HL-60 (cell line): ENCODE results near the gene ANXA1.
A peak's percentile ranks its signal among the peaks of the same experiment; 100 is the strongest.

Experiments used
- DNase-seq, 2 experiments: peaks; one replicate each; pipeline ENCODE4 v3.0.0-alpha.2; 2010 to 2020; ENCODE audit warnings: low read depth in 1 of 2, low spot score in 1 of 2
- H3K27ac ChIP-seq: fragments of 250-450 bp; sonication (Bioruptor Pico); replicated peaks from 2 replicates; pipeline ENCODE4 v1.5.1; 2020; ENCODE audit warnings: mild to moderate bottlenecking, moderate library complexity
- H3K27me3 ChIP-seq: fragments of 250-450 bp; sonication (Bioruptor Pico); 2 replicates; pipeline ENCODE4 v1.5.1; 2021; ENCODE audit warnings: mild to moderate bottlenecking, moderate library complexity; ENCODE audit not compliant: insufficient read depth, poor library complexity, severe bottlenecking
- H3K4me3 ChIP-seq: replicated peaks from 2 replicates; pipeline ENCODE4 v1.5.1; 2011; ENCODE audit warnings: mild to moderate bottlenecking, control low read depth, low read length; ENCODE audit not compliant: insufficient read depth
- GABPA ChIP-seq: IDR thresholded peaks from 2 replicates; pipeline ENCODE4 v1.6.1; 2012; ENCODE audit warnings: low read depth
- POLR2AphosphoS5 ChIP-seq: IDR thresholded peaks from 2 replicates; pipeline ENCODE4 v1.6.1; 2012; ENCODE audit warnings: low read depth
- SPI1 ChIP-seq: IDR thresholded peaks from 2 replicates; pipeline ENCODE4 v1.6.1; 2012; ENCODE audit warnings: low read depth, mild to moderate bottlenecking, borderline replicate concordance
- long read RNA-seq: library from polyadenylated mRNA; unstranded; transcript quantifications from one replicate; pipeline ENCODE4 v2.0.0, GENCODE V29; 2020
- TF ChIP-seq, protein P1 (sequence below): IDR thresholded peaks from one replicate; pipeline ENCODE4 v1.5.1; 2011; ENCODE audit warnings: low read length, control low read depth, inconsistent platforms; ENCODE audit not compliant: insufficient read depth
- TF ChIP-seq, protein P2 (sequence below): IDR thresholded peaks from 2 replicates; pipeline ENCODE4 v1.6.1; 2012; ENCODE audit warnings: low read depth; ENCODE audit not compliant: insufficient replicate concordance

ANXA1 gene, protein sequence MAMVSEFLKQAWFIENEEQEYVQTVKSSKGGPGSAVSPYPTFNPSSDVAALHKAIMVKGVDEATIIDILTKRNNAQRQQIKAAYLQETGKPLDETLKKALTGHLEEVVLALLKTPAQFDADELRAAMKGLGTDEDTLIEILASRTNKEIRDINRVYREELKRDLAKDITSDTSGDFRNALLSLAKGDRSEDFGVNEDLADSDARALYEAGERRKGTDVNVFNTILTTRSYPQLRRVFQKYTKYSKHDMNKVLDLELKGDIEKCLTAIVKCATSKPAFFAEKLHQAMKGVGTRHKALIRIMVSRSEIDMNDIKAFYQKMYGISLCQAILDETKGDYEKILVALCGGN
- long read RNA-seq, transcript ANXA1-201 (13 exons, 1,509 nt) = major isoform, 76 of 83 reads
- long read RNA-seq, partial matches to known transcripts = 0 of 83 reads
- long read RNA-seq, other reads (novel, unspliced or antisense) = 7 of 83 reads

DNA sequence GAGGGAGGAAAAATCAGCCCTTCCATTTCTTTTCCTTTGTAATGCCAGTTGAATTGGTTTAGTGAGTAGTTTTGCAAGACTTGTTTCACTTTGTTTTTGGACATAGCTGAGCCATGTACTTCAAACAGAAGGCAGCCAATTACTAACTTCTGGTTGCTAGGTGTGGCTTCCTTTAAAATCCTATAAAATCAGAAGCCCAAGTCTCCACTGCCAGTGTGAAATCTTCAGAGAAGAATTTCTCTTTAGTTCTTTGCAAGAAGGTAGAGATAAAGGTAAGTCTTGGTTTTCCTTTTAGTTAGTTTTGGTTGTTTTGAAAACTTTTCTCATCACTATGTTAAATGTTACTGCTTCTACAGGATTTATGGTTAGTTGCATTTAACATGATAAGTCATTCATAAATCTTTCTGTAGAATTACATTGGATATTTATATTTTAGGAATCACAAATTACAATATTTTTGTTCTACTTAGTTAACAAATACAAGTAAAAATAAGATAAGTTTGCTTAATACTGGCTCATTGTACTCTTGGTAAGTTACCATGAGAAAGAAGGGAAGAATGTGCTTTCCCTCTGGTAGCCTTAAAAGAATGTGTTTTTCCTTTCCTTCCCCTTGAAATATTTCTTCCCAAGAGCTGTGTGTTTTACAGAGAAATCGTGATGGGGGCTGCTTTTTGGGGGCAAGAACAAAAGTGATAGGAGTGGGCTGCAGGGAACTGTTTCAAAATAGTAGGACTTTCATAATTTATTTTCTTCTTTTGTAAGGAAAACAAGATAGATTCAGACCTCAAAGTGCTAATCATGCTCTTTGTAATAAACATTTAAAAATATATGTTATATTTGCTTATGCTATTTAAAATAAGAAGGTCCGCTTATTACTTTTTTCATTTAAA is at the start of gene ANXA1:
ANXA1 (plus strand) TSS at position 213 of the 890 bp plus-strand sequence. CDS start 6,671 bp downstream, outside the sequence.
- H3K4me3 ChIP-seq = peak within 1 kb of the TSS; percentile 49
- TF ChIP-seq POLR2AphosphoS5 = no peak
- TF ChIP-seq, protein P1, sequence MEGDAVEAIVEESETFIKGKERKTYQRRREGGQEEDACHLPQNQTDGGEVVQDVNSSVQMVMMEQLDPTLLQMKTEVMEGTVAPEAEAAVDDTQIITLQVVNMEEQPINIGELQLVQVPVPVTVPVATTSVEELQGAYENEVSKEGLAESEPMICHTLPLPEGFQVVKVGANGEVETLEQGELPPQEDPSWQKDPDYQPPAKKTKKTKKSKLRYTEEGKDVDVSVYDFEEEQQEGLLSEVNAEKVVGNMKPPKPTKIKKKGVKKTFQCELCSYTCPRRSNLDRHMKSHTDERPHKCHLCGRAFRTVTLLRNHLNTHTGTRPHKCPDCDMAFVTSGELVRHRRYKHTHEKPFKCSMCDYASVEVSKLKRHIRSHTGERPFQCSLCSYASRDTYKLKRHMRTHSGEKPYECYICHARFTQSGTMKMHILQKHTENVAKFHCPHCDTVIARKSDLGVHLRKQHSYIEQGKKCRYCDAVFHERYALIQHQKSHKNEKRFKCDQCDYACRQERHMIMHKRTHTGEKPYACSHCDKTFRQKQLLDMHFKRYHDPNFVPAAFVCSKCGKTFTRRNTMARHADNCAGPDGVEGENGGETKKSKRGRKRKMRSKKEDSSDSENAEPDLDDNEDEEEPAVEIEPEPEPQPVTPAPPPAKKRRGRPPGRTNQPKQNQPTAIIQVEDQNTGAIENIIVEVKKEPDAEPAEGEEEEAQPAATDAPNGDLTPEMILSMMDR = no peak
- TF ChIP-seq GABPA = no peak
- TF ChIP-seq SPI1 = no peak
- TF ChIP-seq, protein P2, sequence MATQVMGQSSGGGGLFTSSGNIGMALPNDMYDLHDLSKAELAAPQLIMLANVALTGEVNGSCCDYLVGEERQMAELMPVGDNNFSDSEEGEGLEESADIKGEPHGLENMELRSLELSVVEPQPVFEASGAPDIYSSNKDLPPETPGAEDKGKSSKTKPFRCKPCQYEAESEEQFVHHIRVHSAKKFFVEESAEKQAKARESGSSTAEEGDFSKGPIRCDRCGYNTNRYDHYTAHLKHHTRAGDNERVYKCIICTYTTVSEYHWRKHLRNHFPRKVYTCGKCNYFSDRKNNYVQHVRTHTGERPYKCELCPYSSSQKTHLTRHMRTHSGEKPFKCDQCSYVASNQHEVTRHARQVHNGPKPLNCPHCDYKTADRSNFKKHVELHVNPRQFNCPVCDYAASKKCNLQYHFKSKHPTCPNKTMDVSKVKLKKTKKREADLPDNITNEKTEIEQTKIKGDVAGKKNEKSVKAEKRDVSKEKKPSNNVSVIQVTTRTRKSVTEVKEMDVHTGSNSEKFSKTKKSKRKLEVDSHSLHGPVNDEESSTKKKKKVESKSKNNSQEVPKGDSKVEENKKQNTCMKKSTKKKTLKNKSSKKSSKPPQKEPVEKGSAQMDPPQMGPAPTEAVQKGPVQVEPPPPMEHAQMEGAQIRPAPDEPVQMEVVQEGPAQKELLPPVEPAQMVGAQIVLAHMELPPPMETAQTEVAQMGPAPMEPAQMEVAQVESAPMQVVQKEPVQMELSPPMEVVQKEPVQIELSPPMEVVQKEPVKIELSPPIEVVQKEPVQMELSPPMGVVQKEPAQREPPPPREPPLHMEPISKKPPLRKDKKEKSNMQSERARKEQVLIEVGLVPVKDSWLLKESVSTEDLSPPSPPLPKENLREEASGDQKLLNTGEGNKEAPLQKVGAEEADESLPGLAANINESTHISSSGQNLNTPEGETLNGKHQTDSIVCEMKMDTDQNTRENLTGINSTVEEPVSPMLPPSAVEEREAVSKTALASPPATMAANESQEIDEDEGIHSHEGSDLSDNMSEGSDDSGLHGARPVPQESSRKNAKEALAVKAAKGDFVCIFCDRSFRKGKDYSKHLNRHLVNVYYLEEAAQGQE = no peak
- H3K27ac ChIP-seq = peak within 1 kb of the TSS; percentile 81
- no peaks in the 10 kb centered on the region for H3K27me3 ChIP-seq
- peak; percentile 54 to 57 for DNase-seq

DNA sequence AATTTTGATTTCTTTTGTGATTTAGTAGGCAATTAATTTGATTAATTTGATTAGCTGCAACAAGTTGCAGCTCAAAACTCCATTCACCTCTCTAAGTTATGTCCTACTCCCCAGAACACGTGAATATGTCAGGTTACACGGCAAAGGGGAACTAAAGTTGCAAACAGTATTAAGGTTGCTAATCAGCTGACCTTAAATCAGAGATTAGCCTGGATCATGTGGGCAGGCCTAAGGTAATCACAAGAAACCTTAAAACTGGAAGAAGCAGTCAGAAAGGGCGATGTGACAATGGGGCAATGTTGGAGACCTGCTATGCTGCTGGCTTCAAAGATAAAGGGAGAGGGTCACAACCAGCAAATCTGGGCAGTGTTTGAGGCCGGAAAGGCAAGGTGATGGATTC is 47.3 kb upstream of the ANXA1 start:
- DNase-seq = no peak
- H3K27ac ChIP-seq = no peak overlapping the region
- H3K27me3 ChIP-seq = no peaks in the 10 kb centered on the region
- no peak overlapping the region for H3K4me3 ChIP-seq
- TF ChIP-seq, protein P2 = no peak
- TF ChIP-seq, protein P1 = no peak
- no peak for TF ChIP-seq GABPA
- TF ChIP-seq SPI1 = no peak
- TF ChIP-seq POLR2AphosphoS5 = no peak

DNA sequence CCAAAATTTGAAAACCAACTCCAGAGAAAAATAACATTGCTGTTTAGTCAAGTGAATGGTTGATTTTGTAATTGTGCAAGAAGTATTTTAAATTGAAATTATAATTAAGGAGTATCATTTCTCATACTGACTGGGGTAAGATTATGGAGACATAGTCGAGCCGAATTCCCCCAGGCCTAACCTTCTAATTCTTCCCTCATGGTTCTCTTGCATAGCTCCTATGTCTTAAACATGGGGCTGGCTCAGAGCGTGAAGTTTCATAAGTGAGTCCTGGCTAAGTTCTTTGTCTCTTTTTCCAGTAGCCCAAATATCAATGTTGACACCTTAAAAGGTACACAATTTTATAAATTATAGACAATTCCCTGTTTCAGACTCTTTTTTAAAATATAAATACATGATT is 46.7 kb upstream of the ANXA1 start:
- TF ChIP-seq, protein P1 = no peak
- TF ChIP-seq POLR2AphosphoS5 (no peak), GABPA (no peak), SPI1 (no peak)
- TF ChIP-seq, protein P2 = no peak
- no peak overlapping the region for H3K27ac ChIP-seq
- H3K27me3 ChIP-seq = no peaks in the 10 kb centered on the region
- DNase-seq = no peak
- no peak overlapping the region for H3K4me3 ChIP-seq
